ENCODE measurements around the gene FBXL13.

DNA sequence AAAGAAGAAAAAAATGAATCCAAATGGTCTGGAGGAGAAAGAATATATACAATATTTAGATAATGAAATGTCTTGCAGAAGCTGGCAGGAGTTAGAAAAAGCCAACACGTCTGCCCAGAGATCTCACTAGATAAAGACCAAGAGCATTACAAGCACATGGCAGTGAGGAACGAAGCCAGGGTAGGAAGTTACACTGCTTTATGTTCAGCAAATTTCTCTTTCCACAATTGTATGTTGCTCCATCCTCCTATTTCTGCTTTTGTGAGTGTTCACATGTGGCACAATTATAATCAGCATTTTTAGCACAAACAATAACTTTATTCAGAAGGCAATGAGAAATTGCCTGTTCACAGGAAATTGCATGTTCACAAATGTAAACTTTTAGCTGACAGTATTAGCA is 108.1 kb downstream of the FBXL13 start:
- TF ChIP-seq CTCF (IDR thresholded peaks at IDR 0.05) = no peak
- TF ChIP-seq POLR2AphosphoS5 (IDR thresholded peaks at IDR 0.05; ENCODE audit: low read depth, low read length) = no peak
- TF ChIP-seq TCF7L2 (IDR thresholded peaks at IDR 0.05; ENCODE audit: low read depth, low read length) = no peak
- TF ChIP-seq, protein P1, sequence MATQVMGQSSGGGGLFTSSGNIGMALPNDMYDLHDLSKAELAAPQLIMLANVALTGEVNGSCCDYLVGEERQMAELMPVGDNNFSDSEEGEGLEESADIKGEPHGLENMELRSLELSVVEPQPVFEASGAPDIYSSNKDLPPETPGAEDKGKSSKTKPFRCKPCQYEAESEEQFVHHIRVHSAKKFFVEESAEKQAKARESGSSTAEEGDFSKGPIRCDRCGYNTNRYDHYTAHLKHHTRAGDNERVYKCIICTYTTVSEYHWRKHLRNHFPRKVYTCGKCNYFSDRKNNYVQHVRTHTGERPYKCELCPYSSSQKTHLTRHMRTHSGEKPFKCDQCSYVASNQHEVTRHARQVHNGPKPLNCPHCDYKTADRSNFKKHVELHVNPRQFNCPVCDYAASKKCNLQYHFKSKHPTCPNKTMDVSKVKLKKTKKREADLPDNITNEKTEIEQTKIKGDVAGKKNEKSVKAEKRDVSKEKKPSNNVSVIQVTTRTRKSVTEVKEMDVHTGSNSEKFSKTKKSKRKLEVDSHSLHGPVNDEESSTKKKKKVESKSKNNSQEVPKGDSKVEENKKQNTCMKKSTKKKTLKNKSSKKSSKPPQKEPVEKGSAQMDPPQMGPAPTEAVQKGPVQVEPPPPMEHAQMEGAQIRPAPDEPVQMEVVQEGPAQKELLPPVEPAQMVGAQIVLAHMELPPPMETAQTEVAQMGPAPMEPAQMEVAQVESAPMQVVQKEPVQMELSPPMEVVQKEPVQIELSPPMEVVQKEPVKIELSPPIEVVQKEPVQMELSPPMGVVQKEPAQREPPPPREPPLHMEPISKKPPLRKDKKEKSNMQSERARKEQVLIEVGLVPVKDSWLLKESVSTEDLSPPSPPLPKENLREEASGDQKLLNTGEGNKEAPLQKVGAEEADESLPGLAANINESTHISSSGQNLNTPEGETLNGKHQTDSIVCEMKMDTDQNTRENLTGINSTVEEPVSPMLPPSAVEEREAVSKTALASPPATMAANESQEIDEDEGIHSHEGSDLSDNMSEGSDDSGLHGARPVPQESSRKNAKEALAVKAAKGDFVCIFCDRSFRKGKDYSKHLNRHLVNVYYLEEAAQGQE (IDR thresholded peaks at IDR 0.05; ENCODE audit: insufficient read depth in 1 of 2, low read depth in 2 of 2, low read length in 1 of 2) = no peak
